K562 (cell line): ENCODE results near the gene TSPOAP1. TPM values are rescaled to one million over a fixed set of nuclear protein-coding genes. Genes with fewer than 3 reads are reported as not detected.
A peak's percentile ranks its signal among the peaks of the same experiment; 100 is the strongest.

Source experiments
- AFF4 ChIP-seq: sonication (generic); formaldehyde crosslinking; IDR thresholded peaks from 2 replicates; pipeline ENCODE4 v1.8.0; 2023; ENCODE audit warnings: mild to moderate bottlenecking, missing genetic modification reagents
- ATF6 ChIP-seq: sonication (generic); formaldehyde crosslinking; IDR thresholded peaks from 2 replicates; pipeline ENCODE4 v1.4.0; 2020; ENCODE audit warnings: mild to moderate bottlenecking, missing genetic modification reagents
- BRD4 ChIP-seq: fragments of 200-600 bp; sonication (generic); IDR thresholded peaks from 2 replicates; pipeline ENCODE4 v1.6.1; 2017; ENCODE audit warnings: inconsistent platforms
- EP300 ChIP-seq: IDR thresholded peaks from 2 replicates; pipeline ENCODE4 v1.6.1; 2012; ENCODE audit warnings: low read length, improper control_type of control experiment
- GTF2E2 ChIP-seq: fragments of 200-800 bp; sonication (Bioruptor generic); IDR thresholded peaks from 2 replicates; pipeline ENCODE4 v1.6.1; 2016; ENCODE audit warnings: missing genetic modification characterization, missing compliant biosample characterization
- KAT8 ChIP-seq: fragments of 450-650 bp; IDR thresholded peaks from 2 replicates; pipeline ENCODE4 v1.6.1; 2016; ENCODE audit warnings: low read depth, mild to moderate bottlenecking
- KLF1 ChIP-seq: fragments of 450-650 bp; IDR thresholded peaks from 2 replicates; pipeline ENCODE4 v1.6.1; 2016; ENCODE audit warnings: missing genetic modification characterization, missing compliant biosample characterization
- MTA1 ChIP-seq: fragments of 450-650 bp; IDR thresholded peaks from 2 replicates; pipeline ENCODE4 v1.6.1; 2017; ENCODE audit warnings: borderline replicate concordance
- NFATC3 ChIP-seq: fragments of 450-650 bp; IDR thresholded peaks from 2 replicates; pipeline ENCODE4 v1.6.1; 2017; ENCODE audit warnings: mild to moderate bottlenecking
- NFRKB ChIP-seq: fragments of 450-650 bp; IDR thresholded peaks from 2 replicates; pipeline ENCODE4 v1.6.1; 2016; ENCODE audit warnings: low read depth
- PCBP1 ChIP-seq: fragments of 200-400 bp; formaldehyde crosslinking; IDR thresholded peaks from 2 replicates; pipeline ENCODE4 v1.6.1; 2018; ENCODE audit warnings: mild to moderate bottlenecking, low read depth, low read length; ENCODE audit not compliant: poor library complexity, severe bottlenecking
- POLR2H ChIP-seq: IDR thresholded peaks from 2 replicates; pipeline ENCODE4 v1.6.1; 2016; ENCODE audit warnings: missing genetic modification characterization, low read depth, mild to moderate bottlenecking, control low read depth, missing compliant biosample characterization, moderate library complexity
- RHOXF2B ChIP-seq: fragments of 250-450 bp; sonication (Bioruptor Pico); conservative IDR thresholded peaks from 2 replicates; pipeline ENCODE4 v1.5.1; 2021
- SAP30 ChIP-seq: fragments of 200-600 bp; sonication (generic); IDR thresholded peaks from 2 replicates; pipeline ENCODE4 v1.6.1; 2012; ENCODE audit warnings: borderline replicate concordance, low read depth, mild to moderate bottlenecking, moderate library complexity, low read length, control low read depth, inconsistent platforms; ENCODE audit not compliant: insufficient read depth, poor library complexity, severe bottlenecking
- ZNF518B ChIP-seq: fragments of 250-450 bp; sonication (Bioruptor Pico); IDR thresholded peaks from 2 replicates; pipeline ENCODE4 v1.5.0; 2021; ENCODE audit warnings: mild to moderate bottlenecking, moderate library complexity
- ZNF561 ChIP-seq: fragments of 450-650 bp; formaldehyde crosslinking; conservative IDR thresholded peaks from 2 replicates; pipeline ENCODE4 v1.4.0; 2020; ENCODE audit warnings: mild to moderate bottlenecking, moderate library complexity
- ZNF696 ChIP-seq: fragments of 250-450 bp; sonication (Bioruptor Pico); conservative IDR thresholded peaks from 2 replicates; pipeline ENCODE4 v1.4.0; 2020; ENCODE audit warnings: mild to moderate bottlenecking, moderate library complexity
- ZNF699 ChIP-seq: fragments of 250-450 bp; sonication (Bioruptor Pico); IDR thresholded peaks from 2 replicates; pipeline ENCODE4 v1.8.0; 2021; ENCODE audit warnings: mild to moderate bottlenecking, moderate library complexity; ENCODE audit not compliant: insufficient replicate concordance
- polyA plus RNA-seq, 8 experiments: library from polyadenylated mRNA; depleted of rRNA in 4 of 8; stranded (reverse) in 5 of 8; unstranded in 3 of 8; fragments of >200 nt; fragmentation: Nextera tagmentation in 2 of 8; fragmentation: Illumina TruSeq in 1 of 8; extraction: Ambion mirVana in 2 of 8; extraction: Trizol in 1 of 8; gene quantifications; 2 replicates each; pipeline versions ENCODE4 v1.2.1 to v1.2.3, GENCODE V29; 2011 to 2014; ENCODE audit warnings: inconsistent platforms in 1 of 8, missing spikeins in 1 of 8
- total RNA-seq, 7 experiments: library from RNA; depleted of rRNA in 6 of 7; stranded (reverse); fragments of >200 nt in 6 of 7; fragmentation: Illumina TruSeq in 2 of 7; extraction: Trizol in 2 of 7; gene quantifications; 2 replicates each; pipeline versions ENCODE4 v1.2.1 to v1.2.3, GENCODE V29; 2011 to 2021; ENCODE audit warnings: low replicate concordance in 1 of 7
- TF ChIP-seq, protein P1 (sequence below): sonication (generic); formaldehyde crosslinking; IDR thresholded peaks from 2 replicates; pipeline ENCODE4 v1.8.0; 2022; ENCODE audit warnings: mild to moderate bottlenecking, missing genetic modification reagents

TSPOAP1 gene
- total and polyA plus RNA-seq, 9 of the 15 experiments (the other 6 are each of a cell fraction or from before 2014, with no cell fraction given) = 0.87 to 3.9 (median 1.8) TPM; not detected in 2

- TF ChIP-seq PCBP1 (no peak), MTA1 (peak; percentile 88), SAP30 (no peak), ZNF518B (no peak), NFATC3 (no peak), AFF4 (no peak), KAT8 (no peak), ZNF699 (CRISPR knock-in tag) (no peak), KLF1 (tag) (no peak), POLR2H (tag) (no peak), ZNF696 (CRISPR knock-in tag) (no peak), ATF6 (CRISPR knock-in tag) (no peak), BRD4 (no peak), ZNF561 (CRISPR knock-in tag) (no peak), NFRKB (no peak), RHOXF2B (CRISPR knock-in tag) (0 out of 2 replicates have a peak, but pooled peaks have one; percentile 24), GTF2E2 (tag) (no peak), EP300 (peak; percentile 75; the same call in 1 of the 2 replicates)
- TF ChIP-seq, protein P1, sequence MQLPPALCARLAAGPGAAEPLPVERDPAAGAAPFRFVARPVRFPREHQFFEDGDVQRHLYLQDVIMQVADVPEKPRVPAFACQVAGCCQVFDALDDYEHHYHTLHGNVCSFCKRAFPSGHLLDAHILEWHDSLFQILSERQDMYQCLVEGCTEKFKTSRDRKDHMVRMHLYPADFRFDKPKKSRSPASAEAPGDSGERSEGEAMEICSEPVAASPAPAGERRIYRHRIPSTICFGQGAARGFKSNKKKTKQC (CRISPR knock-in tag) = no peak
Observed at GRCh38 chr17:58364270-58364942, 35.8 kb upstream of the TSPOAP1 start (continued).
